NCI-H748 (cell line): Measurements from ENCODE around the gene ZBTB8B.

Experiments
- DNase-seq: peaks from one replicate; lab custom pipeline; 2025; ENCODE audit not compliant: unreplicated experiment; lab: John Stamatoyannopoulos, UW

Gene ZBTB8B

GRCh38 chr1:32503153-32503552 is 38.3 kb downstream of the ZBTB8B start:
- no peak for DNase-seq

- DNase-seq, result no peak
These were observed 42.1 kb downstream of the ZBTB8B start for GRCh38 chr1:32507021-32507420.

- no peak for DNase-seq
These were observed 43.9 kb downstream of the ZBTB8B start for GRCh38 chr1:32508761-32509160.

- DNase-seq, result no peak
These were observed 45.1 kb downstream of the ZBTB8B start for GRCh38 chr1:32509939-32510338.
